ENCODE results near the gene AK3. TPM values are rescaled to one million over a fixed set of nuclear protein-coding genes. Genes with fewer than 3 reads are reported as not detected.
A peak's percentile ranks its signal among the peaks of the same experiment; 100 is the strongest.

AK3 gene
- total RNA-seq, 2 experiments from 2014 or later, result 32.6 to 41.0 TPM

DNA sequence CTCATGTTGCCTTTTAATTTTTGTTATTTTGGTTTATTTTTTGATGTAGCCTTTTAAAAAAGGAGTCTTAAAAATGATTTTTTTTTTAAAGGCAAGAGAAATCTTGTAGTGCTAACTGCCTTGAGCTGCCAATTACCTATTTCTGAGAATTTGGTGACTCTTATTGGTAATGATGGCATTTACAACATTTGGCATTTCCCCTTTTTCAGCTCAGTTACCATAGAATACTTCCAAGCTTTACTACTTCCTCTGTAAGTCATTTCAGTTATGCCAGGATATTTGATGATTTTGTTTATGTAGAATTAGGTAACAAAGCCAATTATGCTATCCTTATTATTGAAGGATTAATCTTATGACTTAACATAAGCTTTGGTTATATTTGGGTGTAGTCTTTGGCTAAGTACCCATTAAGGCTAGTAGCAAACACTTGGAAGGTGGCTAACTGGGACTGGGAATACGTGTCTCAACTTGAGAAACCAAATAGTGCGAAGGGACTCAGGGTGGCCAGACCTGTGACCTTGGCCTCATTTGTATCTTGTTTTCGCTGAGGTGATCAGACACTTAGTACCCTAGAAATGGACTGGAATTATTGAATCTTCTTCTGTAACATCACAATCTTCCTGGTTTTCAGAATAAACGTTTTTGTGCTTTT is 33.9 kb downstream of the AK3 start:
- H3K36me3 Mint-ChIP-seq (ENCODE audit: low read depth), result peaks cover 40% of the 10 kb centered on the region
- no peak overlapping the region for H3K4me3 Mint-ChIP-seq
- no peaks in the 10 kb centered on the region for H3K9me3 Mint-ChIP-seq (ENCODE audit: low read depth)
- peaks cover 18% of the 10 kb centered on the region for H3K4me1 Mint-ChIP-seq
- intact Hi-C loops (cut with DNase I, micrococcal nuclease), result no loop called here
- DNase-seq (no peak), ATAC-seq (no peak)
- POLR2A ChIA-PET, result interaction anchor here (0.5 kb wide), 1 partner anchor 31 kb away, joined by 3 read pairs; no protein-coding TSS in a partner anchor
- no peaks in the 10 kb centered on the region for H3K27me3 Mint-ChIP-seq
- CTCF ChIA-PET, result interaction anchor here (0.6 to 1.5 kb wide), 4 partner anchors 7 to 877 kb away, joined by 3 to 4 read pairs (median 4); no protein-coding TSS in a partner anchor
- peak overlapping the region; percentile 55 for H3K27ac Mint-ChIP-seq

DNA sequence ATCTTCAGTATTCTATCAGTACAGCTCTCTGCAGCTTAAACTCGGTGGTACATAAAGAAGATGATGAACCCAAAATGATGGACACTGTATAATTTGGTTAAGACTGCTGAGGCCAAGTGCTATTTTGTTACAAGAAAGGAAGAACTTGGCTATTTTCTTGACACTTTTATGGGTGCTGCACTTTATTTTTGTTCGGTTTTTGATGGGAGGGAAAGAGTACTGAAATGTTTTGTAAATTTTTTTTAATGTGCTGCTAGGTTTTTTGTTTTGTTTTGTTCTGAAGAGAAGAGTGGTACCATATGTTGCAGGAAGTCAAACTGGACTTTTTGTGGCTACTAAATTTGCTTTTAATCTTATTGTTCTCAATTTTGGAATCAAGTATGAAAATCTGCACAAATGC is 35.0 kb downstream of the AK3 start:
- no peak for DNase-seq
- Mint-ChIP-seq H3K4me1 (peaks cover 24% of the 10 kb centered on the region), H3K9me3 (ENCODE audit: low read depth) (no peaks in the 10 kb centered on the region), H3K36me3 (ENCODE audit: low read depth) (peaks cover 45% of the 10 kb centered on the region), H3K27ac (peak overlapping the region; percentile 11), H3K27me3 (no peaks in the 10 kb centered on the region), H3K4me3 (no peak overlapping the region)
- CTCF ChIA-PET, result interaction anchor here (1.4 kb wide), 1 partner anchor 8 kb away, joined by 3 read pairs; no protein-coding TSS in a partner anchor
- no peak for ATAC-seq
- intact Hi-C loops (cut with DNase I, micrococcal nuclease), result no loop called here
- POLR2A ChIA-PET, result no interaction called here

DNA sequence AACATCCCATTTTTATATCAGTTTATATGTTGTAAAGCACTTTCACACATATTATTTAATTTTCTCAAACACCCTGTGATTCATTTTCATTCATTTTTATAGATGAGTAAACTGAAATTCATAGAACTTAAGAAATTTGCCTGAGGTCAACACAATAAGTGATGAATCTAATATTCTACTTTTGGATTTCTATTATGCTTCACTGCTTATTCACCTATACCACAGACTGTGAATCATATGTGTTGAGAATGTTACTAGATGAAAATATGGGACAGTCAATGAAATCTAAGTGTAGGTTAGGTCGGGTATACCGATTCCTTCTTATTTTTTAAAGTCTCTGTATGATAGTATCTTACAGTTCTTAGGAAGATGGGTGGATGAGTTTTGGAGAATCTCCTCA is 36.9 kb downstream of the AK3 start:
- no peaks in the 10 kb centered on the region for H3K27me3 Mint-ChIP-seq
- peak; percentile 83 for ATAC-seq
- POLR2A ChIA-PET, result no interaction called here
- no peak overlapping the region for H3K27ac Mint-ChIP-seq
- CTCF ChIA-PET, result interaction anchor here (1.2 kb wide), 1 partner anchor 9 kb away, joined by 5 read pairs; no protein-coding TSS in a partner anchor
- peaks cover 25% of the 10 kb centered on the region for H3K4me1 Mint-ChIP-seq
- intact Hi-C loops (cut with DNase I, micrococcal nuclease), result no loop called here
- DNase-seq, result no peak
- H3K4me3 Mint-ChIP-seq, result no peak overlapping the region
- H3K36me3 Mint-ChIP-seq (ENCODE audit: low read depth), result peaks cover 43% of the 10 kb centered on the region
- no peaks in the 10 kb centered on the region for H3K9me3 Mint-ChIP-seq (ENCODE audit: low read depth)

DNA sequence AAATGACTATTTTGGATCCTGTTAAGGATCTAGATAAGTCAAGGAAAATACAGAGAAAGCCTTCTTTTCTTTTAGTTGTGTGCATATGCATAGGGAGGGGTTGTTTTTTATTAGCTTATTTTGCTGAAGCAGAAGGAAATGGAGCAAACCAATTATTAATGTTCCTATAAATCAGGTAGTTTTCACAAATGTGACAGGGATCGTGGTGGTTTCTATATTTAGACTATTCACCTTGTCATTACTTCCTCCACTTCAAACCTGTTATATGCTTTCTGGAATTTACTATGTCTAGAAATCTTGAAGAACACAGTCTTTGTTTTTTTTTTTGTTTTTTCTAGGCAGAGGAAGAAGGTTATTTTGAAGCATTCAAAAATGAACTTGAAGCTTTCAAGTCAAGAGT is 39.5 kb downstream of the AK3 start:
- no peaks in the 10 kb centered on the region for H3K9me3 Mint-ChIP-seq (ENCODE audit: low read depth)
- ChIA-PET POLR2A (no interaction called here), CTCF (interaction anchor here (0.7 to 1.0 kb wide), 2 partner anchors 20 to 80 kb away, joined by 3 to 4 read pairs; no protein-coding TSS in a partner anchor)
- H3K4me1 Mint-ChIP-seq, result peaks cover 17% of the 10 kb centered on the region
- H3K4me3 Mint-ChIP-seq, result no peak overlapping the region
- peaks cover 37% of the 10 kb centered on the region for H3K36me3 Mint-ChIP-seq (ENCODE audit: low read depth)
- DNase-seq (no peak), ATAC-seq (no peak)
- H3K27me3 Mint-ChIP-seq, result no peaks in the 10 kb centered on the region
- peak overlapping the region; percentile 15 for H3K27ac Mint-ChIP-seq
- intact Hi-C loops (cut with DNase I, micrococcal nuclease), result no loop called here

DNA sequence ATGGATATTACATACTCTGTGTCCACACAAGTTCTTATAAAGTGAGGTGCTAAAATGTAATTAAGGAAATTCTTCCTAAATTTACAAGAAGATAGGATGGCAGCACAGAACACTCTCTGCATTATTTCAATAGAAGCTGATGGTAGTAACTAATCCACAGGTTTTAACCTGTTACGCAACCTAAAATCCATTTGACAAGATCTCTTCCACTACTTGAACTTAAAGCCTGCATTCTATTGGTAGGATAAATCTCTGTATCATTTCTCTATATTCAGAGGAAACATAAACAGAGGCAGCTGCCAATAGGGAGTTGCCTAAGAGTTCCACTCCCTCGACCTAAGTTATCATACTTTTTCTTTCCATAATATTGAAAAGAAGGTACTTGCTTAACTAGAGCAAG is 40.1 kb downstream of the AK3 start:
- Mint-ChIP-seq H3K4me1 (peaks cover 22% of the 10 kb centered on the region), H3K4me3 (no peak overlapping the region), H3K27ac (no peak overlapping the region), H3K36me3 (ENCODE audit: low read depth) (peaks cover 37% of the 10 kb centered on the region), H3K9me3 (ENCODE audit: low read depth) (no peaks in the 10 kb centered on the region), H3K27me3 (no peaks in the 10 kb centered on the region)
- no peak for ATAC-seq
- no peak for DNase-seq
- ChIA-PET POLR2A (no interaction called here), CTCF (interaction anchor here (0.7 to 1.0 kb wide), 2 partner anchors 20 to 81 kb away, joined by 3 to 4 read pairs; no protein-coding TSS in a partner anchor)
- intact Hi-C loops (cut with DNase I, micrococcal nuclease), result no loop called here

DNA sequence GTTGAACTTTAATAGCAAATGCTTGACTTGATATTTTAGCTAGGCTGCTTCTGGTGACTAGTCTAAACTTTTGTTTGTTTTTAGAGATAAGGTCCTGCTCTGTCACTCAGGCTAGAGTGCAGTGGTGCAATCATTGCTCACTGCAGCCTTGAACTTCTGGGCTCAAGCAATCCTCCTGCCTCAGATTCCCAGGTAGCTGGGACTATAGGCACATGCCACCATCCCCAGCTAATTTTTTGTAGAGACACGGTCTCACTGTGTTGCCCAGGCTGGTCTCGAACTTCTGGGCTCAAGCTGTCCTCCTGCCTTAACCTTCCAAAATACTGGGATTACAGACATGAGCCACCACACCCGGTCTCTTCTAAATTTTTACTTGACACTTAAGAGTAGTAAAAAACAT is 40.9 kb downstream of the AK3 start:
- ChIA-PET POLR2A (no interaction called here), CTCF (no interaction called here)
- no peaks in the 10 kb centered on the region for H3K9me3 Mint-ChIP-seq (ENCODE audit: low read depth)
- H3K4me1 Mint-ChIP-seq, result peaks cover 23% of the 10 kb centered on the region
- no peak overlapping the region for H3K27ac Mint-ChIP-seq
- peaks cover 35% of the 10 kb centered on the region for H3K36me3 Mint-ChIP-seq (ENCODE audit: low read depth)
- no peak for DNase-seq
- no peaks in the 10 kb centered on the region for H3K27me3 Mint-ChIP-seq
- ATAC-seq, result no peak
- intact Hi-C loops (cut with DNase I, micrococcal nuclease), result no loop called here
- no peak overlapping the region for H3K4me3 Mint-ChIP-seq

DNA sequence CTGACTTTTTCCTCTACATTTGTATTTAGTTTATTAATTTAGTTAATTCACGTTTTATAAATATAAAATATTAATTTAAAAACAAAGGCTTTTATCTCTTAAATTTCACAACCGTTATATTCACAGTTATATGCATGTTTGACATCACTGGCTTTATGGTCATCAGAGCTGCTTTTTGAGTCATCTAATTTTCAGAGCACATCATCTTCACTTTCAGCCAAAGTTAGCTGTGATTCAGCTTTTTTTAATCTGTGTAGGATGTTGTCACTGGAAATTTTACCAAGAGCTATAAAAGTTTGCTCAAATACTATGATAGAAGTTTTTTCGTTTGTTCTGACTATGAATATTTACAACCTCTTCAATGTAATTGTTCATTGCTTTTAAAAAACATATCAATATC is 49.2 kb downstream of the AK3 start:
- CTCF ChIA-PET, result interaction anchor here (0.6 kb wide), 1 partner anchor 1148 kb away, joined by 3 read pairs; no protein-coding TSS in a partner anchor
- ATAC-seq, result peak; percentile 34

DNA sequence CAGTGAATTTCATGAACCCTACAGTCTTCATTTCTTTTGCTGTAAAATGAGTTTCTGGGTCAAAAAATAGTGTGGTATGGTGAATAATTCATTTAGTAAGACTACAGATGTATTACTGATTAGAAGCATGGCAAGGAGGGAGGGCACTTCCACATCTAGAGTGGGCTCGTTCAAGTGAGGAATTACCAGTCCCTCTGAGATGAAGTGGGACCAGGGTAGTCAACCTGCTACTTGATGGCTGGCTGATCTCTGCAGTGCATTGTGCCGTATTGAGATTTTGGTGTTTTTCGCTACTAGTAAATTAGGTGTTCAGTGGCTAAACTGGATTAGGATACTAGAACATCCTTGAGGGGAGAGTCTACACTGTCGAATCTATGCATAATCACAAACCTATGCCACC is 50.9 kb downstream of the AK3 start:
- peaks cover 46% of the 10 kb centered on the region for H3K4me1 Mint-ChIP-seq
- H3K27me3 Mint-ChIP-seq, result no peaks in the 10 kb centered on the region
- H3K9me3 Mint-ChIP-seq (ENCODE audit: low read depth), result no peaks in the 10 kb centered on the region
- no peak overlapping the region for H3K4me3 Mint-ChIP-seq
- DNase-seq (no peak), ATAC-seq (peak; percentile 17)
- ChIA-PET POLR2A (interaction anchor here (0.7 kb wide), 1 partner anchor 21 kb away, joined by 4 read pairs; no protein-coding TSS in a partner anchor), CTCF (interaction anchor here (0.9 kb wide), 1 partner anchor 24 kb away, joined by 3 read pairs; the partner anchor contains the start of gene SPATA6L)
- H3K36me3 Mint-ChIP-seq (ENCODE audit: low read depth), result peaks cover 33% of the 10 kb centered on the region
- H3K27ac Mint-ChIP-seq, result peak overlapping the region; percentile 67
- intact Hi-C loops (cut with DNase I, micrococcal nuclease), result loop anchor here in 1 of 2 experiments (5.0 kb wide), 1 partner anchor 252 kb away; no protein-coding TSS in a partner anchor

More for the DNA sequence above, 49.2 kb downstream of the AK3 start:
- Mint-ChIP-seq H3K4me1 (peaks cover 41% of the 10 kb centered on the region), H3K36me3 (ENCODE audit: low read depth) (peaks cover 30% of the 10 kb centered on the region), H3K4me3 (no peak overlapping the region), H3K27me3 (no peaks in the 10 kb centered on the region), H3K27ac (no peak overlapping the region), H3K9me3 (ENCODE audit: low read depth) (no peaks in the 10 kb centered on the region)
- DNase-seq, result no peak
- intact Hi-C loops (cut with DNase I, micrococcal nuclease), result loop anchor here in 1 of 2 experiments (5.0 kb wide), 1 partner anchor 251 kb away; no protein-coding TSS in a partner anchor
- POLR2A ChIA-PET, result interaction anchor here (0.7 kb wide), 1 partner anchor 897 kb away, joined by 3 read pairs; no protein-coding TSS in a partner anchor

DNA sequence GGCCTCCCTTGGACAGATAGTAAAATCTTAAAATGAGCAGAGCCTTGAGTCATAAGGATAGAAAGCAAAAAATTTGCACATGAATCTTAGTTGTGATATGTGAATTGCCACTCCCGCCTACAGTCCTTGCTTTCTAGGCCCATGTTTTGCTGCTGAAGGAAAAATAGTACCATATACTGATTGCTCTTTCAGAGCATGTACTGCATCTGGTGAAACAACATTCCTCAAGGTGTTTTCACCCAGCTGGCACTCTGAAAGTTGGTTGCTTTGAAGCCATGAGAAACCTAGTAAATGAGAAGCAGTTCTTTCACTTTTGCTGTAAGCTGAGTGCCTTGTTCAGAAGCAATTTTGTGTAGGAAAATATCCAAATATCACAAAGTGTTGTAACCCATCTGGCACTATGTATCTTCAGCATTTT is 51.3 kb downstream of the AK3 start:
- Mint-ChIP-seq H3K36me3 (ENCODE audit: low read depth) (peaks cover 35% of the 10 kb centered on the region), H3K4me3 (no peak overlapping the region), H3K9me3 (ENCODE audit: low read depth) (no peaks in the 10 kb centered on the region), H3K27ac (peak overlapping the region; percentile 67), H3K27me3 (no peaks in the 10 kb centered on the region), H3K4me1 (peaks cover 50% of the 10 kb centered on the region)
- ChIA-PET POLR2A (interaction anchor here (0.7 kb wide), 1 partner anchor 21 kb away, joined by 4 read pairs; no protein-coding TSS in a partner anchor), CTCF (interaction anchor here (0.9 kb wide), 1 partner anchor 24 kb away, joined by 3 read pairs; the partner anchor contains the start of gene SPATA6L)
- peak; percentile 83 for ATAC-seq
- intact Hi-C loops (cut with DNase I, micrococcal nuclease), result loop anchor here (1.0 to 5.0 kb wide), 2 partner anchors 10 to 253 kb away; partner anchors contain the start of gene CDC37L1 (in 2 of the 2)
- peak; percentile 43 for DNase-seq

DNA sequence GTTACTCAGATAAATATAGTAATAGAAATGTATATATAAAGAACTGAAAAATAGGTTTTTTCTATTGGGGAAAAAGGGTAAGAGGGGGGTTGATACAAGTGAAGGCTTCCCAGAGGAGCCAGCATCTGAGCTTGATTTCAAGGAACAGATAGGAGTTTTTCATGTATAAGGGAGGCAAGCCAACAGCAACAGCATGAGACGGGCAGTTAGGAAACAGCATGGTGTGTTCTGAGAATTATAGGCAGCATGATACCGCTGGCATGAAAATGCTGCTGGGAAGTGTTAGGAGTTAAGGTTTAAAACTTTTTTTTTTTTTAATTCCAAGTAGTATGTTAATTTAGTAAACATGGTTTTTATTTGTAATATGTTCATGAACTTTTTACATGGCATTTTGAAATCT is 52.0 kb downstream of the AK3 start:
- H3K27ac Mint-ChIP-seq, result no peak overlapping the region
- H3K27me3 Mint-ChIP-seq, result no peaks in the 10 kb centered on the region
- POLR2A ChIA-PET, result interaction anchor here (0.6 kb wide), 1 partner anchor 176 kb away, joined by 4 read pairs; no protein-coding TSS in a partner anchor
- DNase-seq, result no peak
- CTCF ChIA-PET, result interaction anchor here (0.8 kb wide), 1 partner anchor 74 kb away, joined by 3 read pairs; no protein-coding TSS in a partner anchor
- peaks cover 55% of the 10 kb centered on the region for H3K4me1 Mint-ChIP-seq
- intact Hi-C loops (cut with DNase I, micrococcal nuclease), result loop anchor here (1.0 kb wide), 1 partner anchor 10 kb away; the partner anchor contains the start of gene CDC37L1 (in 2 of the 2)
- H3K36me3 Mint-ChIP-seq (ENCODE audit: low read depth), result peaks cover 35% of the 10 kb centered on the region
- ATAC-seq, result no peak
- no peak overlapping the region for H3K4me3 Mint-ChIP-seq
- H3K9me3 Mint-ChIP-seq (ENCODE audit: low read depth), result no peaks in the 10 kb centered on the region

DNA sequence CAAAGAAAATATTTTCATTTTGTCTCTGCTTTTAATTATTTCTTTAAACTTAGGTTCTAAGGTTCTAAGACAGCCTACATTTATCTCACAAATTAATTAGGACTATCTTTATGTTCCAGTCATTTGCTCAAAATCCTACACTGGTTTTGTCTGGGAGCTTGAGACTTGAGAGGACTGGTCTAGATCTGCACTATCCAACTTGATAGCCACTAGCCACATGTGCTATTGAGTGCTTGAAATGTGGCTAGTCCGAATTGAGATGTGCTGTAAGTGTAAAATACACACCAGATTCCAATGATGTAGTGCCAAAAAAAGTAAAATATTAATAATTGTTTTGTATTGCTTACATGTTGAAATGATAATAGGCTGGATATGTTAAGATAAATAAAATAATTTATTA is 54.4 kb downstream of the AK3 start:
- ATAC-seq, result no peak
- no peak for DNase-seq
- Mint-ChIP-seq H3K27ac (no peak overlapping the region), H3K9me3 (ENCODE audit: low read depth) (no peaks in the 10 kb centered on the region), H3K27me3 (no peaks in the 10 kb centered on the region), H3K4me3 (no peak overlapping the region), H3K36me3 (ENCODE audit: low read depth) (peaks cover 38% of the 10 kb centered on the region), H3K4me1 (peaks cover 56% of the 10 kb centered on the region)
- intact Hi-C loops (cut with DNase I, micrococcal nuclease), result no loop called here
- CTCF ChIA-PET, result no interaction called here
- POLR2A ChIA-PET, result no interaction called here

All from activated CD4-positive, alpha-beta T cell treated with anti-CD3 and anti-CD28 coated beads for 36 hours (primary cell).